Middle frontal gyrus (tissue), 1 donor: ENCODE measurements around the gene PCDHGB7.
"Not testable (repeated sequence)": the region's sequence is repeated elsewhere in the genome, so short reads cannot be mapped to it uniquely, and the experiment has no call there.

Source experiments
- DNase-seq: peaks from one replicate; pipeline ENCODE4 v3.0.0-alpha.2; 2015; ENCODE audit warnings: low spot score; ENCODE audit errors: extremely low spot score

Gene PCDHGB7

DNA sequence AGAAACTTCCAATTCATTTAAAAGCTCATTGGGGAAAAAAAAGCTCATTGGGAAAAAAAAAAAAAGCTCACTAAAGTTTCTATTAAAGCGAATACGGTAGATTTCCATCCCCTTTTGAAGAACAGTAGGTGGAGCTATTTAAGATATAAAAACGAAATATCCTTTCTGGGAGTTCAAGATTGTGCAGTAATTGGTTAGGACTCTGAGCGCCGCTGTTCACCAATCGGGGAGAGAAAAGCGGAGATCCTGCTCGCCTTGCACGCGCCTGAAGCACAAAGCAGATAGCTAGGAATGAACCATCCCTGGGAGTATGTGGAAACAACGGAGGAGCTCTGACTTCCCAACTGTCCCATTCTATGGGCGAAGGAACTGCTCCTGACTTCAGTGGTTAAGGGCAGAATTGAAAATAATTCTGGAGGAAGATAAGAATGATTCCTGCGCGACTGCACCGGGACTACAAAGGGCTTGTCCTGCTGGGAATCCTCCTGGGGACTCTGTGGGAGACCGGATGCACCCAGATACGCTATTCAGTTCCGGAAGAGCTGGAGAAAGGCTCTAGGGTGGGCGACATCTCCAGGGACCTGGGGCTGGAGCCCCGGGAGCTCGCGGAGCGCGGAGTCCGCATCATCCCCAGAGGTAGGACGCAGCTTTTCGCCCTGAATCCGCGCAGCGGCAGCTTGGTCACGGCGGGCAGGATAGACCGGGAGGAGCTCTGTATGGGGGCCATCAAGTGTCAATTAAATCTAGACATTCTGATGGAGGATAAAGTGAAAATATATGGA lies 13.0 kb downstream of the PCDHGB7 start, which contains the start of gene PCDHGA12:
TSS of gene PCDHGA12 (plus strand) at position 176 of the 782 bp plus-strand sequence. CDS start at position 429, 253 bp downstream.
- no peak for DNase-seq

DNA sequence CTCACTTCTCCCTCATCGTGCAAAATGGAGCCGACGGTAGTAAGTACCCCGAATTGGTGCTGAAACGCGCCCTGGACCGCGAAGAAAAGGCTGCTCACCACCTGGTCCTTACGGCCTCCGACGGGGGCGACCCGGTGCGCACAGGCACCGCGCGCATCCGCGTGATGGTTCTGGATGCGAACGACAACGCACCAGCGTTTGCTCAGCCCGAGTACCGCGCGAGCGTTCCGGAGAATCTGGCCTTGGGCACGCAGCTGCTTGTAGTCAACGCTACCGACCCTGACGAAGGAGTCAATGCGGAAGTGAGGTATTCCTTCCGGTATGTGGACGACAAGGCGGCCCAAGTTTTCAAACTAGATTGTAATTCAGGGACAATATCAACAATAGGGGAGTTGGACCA lies 13.8 kb downstream of the PCDHGB7 start:
- DNase-seq: no peak

DNA sequence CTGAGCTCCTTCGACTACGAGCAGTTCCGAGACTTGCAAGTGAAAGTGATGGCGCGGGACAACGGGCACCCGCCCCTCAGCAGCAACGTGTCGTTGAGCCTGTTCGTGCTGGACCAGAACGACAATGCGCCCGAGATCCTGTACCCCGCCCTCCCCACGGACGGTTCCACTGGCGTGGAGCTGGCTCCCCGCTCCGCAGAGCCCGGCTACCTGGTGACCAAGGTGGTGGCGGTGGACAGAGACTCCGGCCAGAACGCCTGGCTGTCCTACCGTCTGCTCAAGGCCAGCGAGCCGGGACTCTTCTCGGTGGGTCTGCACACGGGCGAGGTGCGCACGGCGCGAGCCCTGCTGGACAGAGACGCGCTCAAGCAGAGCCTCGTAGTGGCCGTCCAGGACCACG lies 14.8 kb downstream of the PCDHGB7 start:
- not testable (repeated sequence) for DNase-seq

DNA sequence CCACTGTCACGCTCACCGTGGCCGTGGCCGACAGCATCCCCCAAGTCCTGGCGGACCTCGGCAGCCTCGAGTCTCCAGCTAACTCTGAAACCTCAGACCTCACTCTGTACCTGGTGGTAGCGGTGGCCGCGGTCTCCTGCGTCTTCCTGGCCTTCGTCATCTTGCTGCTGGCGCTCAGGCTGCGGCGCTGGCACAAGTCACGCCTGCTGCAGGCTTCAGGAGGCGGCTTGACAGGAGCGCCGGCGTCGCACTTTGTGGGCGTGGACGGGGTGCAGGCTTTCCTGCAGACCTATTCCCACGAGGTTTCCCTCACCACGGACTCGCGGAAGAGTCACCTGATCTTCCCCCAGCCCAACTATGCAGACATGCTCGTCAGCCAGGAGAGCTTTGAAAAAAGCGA lies 15.2 kb downstream of the PCDHGB7 start:
- not testable (repeated sequence) for DNase-seq

DNA sequence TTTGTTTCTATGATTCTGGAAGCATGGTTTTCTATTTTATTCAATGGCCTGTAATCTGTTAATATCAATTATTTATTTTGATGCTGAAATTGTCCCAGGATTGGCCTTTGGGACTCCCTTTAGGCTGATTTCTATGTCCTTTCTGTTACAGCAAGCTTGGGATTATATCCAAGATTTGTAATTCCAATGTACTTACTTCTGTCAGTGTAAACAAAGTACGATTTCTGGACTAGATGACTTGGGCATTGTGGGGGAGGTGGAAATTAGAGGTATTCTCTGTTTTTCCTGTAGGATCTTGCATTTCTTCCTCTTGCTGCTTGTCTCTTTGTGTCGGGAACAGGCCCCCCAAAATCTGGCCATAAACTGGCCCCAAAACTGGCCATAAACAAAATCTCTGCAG lies 16.5 kb downstream of the PCDHGB7 start:
- DNase-seq: no peak

DNA sequence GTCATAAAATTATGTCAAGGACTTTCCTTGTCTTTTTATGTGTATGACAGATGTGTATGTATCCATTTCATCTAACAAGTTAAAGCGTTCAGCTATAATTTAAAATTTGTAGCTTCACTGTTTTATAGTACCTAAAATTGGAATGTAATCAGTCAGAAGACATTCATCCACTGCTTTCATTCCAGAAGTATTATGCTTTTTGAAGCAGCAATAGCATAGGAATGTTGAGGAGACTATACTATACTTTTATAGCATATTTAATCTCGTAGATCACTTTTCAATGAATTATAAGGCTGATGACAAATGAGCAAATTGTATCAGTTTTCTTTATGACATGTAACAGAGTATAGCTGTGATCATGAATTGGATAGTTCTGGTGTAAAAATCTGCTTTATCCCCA lies 19.7 kb downstream of the PCDHGB7 start:
- DNase-seq: no peak

DNA sequence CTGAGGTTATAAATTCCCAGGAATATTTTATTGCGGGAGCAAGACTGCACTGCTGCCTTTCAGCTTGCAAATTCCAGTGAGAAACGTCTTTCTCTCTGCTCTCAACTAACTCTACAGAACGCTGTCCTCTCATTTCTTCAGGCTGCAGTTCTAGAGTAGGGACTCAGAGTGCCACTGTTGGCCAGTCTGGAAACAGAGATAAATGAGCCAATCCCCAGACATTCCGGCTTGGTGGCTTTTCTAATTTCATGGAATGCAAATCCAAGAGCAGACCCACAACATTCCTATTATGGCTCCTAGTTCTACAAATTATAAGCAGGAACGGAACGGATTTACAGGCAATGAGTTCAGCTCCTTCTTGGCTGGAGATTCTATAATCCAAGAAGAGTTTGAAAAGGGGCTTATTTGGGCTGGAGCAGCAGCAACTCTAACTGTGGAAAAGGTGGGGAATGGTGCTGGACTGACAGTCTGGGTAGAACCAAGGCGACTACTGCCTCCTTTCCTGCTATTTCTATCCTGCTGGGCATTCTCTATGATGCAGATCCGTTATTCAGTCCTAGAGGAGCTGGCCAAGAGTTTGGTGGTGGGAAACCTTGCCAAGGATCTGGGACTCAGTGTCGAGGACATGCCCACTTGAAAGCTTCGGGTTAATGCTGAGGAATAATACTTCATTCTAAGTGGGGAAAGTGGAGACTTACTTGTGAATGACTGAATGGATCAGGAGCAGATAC lies 22.1 kb downstream of the PCDHGB7 start:
- no peak for DNase-seq

DNA sequence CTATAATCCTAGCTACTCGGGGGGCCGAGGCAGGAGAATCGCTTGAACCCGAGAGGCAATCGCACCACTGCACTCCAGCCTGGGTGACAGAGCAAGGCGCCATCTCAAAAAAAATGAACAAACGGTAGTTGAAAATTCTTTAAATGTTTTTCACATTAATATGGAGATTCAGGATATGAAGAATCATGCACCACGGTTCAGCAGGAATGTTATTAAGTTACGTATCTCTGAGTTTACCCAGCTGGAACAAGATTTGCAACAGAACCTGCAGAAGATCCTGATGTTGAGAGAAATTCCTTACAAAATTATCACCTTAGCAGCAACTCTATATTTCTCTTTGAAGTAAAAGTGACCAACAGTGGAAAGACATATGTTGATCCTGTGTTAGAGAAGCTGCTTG lies 22.9 kb downstream of the PCDHGB7 start:
- no peak for DNase-seq

DNA sequence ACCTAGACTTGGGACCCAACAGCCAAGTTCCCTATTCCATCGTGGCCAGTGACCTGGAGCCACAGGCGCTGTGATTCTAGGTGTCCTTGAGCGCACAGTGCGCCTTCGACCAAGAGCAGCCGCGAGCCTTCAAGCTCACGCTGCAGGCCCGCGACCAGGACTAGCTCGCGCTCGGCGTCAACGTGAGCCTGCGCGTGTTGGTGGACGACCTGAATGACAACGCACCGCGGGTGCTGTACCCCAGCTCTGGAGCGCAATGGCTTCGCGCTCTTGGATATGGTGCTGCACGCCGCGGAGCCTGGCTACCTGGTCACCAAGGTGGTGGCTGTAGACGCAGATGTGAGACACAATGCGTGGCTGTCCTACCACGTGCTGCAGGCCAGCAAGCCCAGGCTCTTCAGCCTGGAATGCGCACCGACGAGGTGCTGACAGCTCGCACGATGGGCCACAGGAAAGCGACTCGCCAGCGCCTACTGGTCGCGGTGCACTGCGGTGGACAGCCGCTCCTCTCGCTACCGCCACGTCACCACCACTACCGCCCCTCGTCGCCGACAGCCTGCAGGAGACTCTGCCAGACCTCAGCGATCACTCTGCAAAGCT lies 24.2 kb downstream of the PCDHGB7 start:
- DNase-seq: no peak

DNA sequence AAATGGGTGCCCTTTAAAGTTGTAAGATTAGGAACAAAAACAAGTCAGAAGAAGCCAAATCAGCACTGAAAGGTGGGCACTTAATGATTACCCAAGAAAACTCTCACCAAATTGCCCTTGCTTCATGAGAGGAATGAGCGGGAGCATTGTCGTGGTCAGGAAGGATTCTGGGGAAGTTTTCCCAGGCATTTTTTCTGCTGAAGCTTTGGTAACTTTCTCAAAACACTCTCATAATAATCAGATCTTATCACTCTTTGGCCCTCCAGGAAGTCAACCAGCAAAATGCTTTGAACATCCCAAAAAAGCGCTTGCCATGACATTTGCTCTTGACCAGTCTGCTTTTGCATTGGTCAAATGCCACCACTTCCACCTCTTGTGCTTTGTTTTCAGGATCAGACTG lies 47.9 kb downstream of the PCDHGB7 start:
- DNase-seq: no peak
